Erythroblast (primary cell): ENCODE data around the gene POU4F1.

ENCODE experiments used
- GATA1 ChIP-seq: IDR thresholded peaks from 2 replicates; pipeline ENCODE4 v1.6.1; 2011; ENCODE audit warnings: low read depth, mild to moderate bottlenecking, control low read depth, low read length, moderate library complexity
- POLR2A ChIP-seq: IDR thresholded peaks from 2 replicates; pipeline ENCODE4 v1.6.1; 2011; ENCODE audit warnings: mild to moderate bottlenecking, low read length

DNA sequence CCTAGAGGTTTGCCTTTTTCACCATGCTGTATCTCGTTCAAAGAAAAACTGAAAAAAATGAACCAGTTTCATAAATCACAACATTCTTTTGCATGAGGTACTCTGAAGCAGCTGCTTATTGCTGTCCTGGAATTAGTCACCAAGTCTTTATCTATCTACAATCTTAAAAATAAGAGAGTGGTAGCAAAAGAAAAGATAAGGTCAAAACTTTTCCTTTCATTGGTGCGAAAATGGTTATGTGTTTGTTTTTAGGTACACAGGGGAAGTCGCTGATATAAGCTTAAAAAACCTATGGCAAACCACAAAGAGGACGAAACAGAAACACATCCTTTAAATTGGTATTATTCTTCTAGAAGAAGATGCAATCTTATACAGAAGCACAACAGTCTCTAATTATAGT is 34.9 kb upstream of the POU4F1 start:
- TF ChIP-seq POLR2A (no peak), GATA1 (no peak)
